MM.1S (cell line): Measurements from ENCODE around the gene KRTAP20-2.

ENCODE experiments used
- DNase-seq: peaks from one replicate; pipeline ENCODE4 v3.0.0-alpha.2; 2015
- H2AFZ ChIP-seq: fragments of 300-600 bp; sonication (generic); 2 replicates; pipeline ENCODE4 v1.6.0; 2016; ENCODE audit warnings: antibody characterized with exemption, low read length
- H3F3A ChIP-seq: fragments of 300-600 bp; sonication (generic); 2 replicates; pipeline ENCODE4 v1.6.1; 2016; ENCODE audit warnings: mild to moderate bottlenecking, antibody characterized with exemption, low read length, moderate library complexity, mixed read lengths; ENCODE audit not compliant: insufficient read depth
- H3K27ac ChIP-seq: fragments of 300-600 bp; sonication (generic); 2 replicates; pipeline ENCODE4 v1.5.1; 2016; ENCODE audit warnings: mild to moderate bottlenecking, low read length
- H3K27me3 ChIP-seq: fragments of 300-600 bp; sonication (generic); replicated peaks from 2 replicates; pipeline ENCODE4 v1.6.0; 2016; ENCODE audit warnings: low read length; ENCODE audit not compliant: insufficient read depth
- H3K36me3 ChIP-seq: fragments of 300-600 bp; sonication (generic); replicated peaks from 2 replicates; pipeline ENCODE4 v1.6.1; 2016; ENCODE audit warnings: mild to moderate bottlenecking, low read length, mixed read lengths; ENCODE audit not compliant: insufficient read depth
- H3K4me1 ChIP-seq: fragments of 300-600 bp; sonication (generic); 2 replicates; pipeline ENCODE4 v1.6.1; 2016; ENCODE audit warnings: low read length, mixed read lengths
- H3K4me2 ChIP-seq: fragments of 300-600 bp; sonication (generic); 2 replicates; pipeline ENCODE4 v1.6.0; 2016; ENCODE audit warnings: low read depth, low read length
- H3K4me3 ChIP-seq: fragments of 300-600 bp; sonication (generic); 2 replicates; pipeline ENCODE4 v1.5.1; 2016; ENCODE audit warnings: low read length, mixed read lengths
- H3K79me2 ChIP-seq: fragments of 300-600 bp; sonication (generic); 2 replicates; pipeline ENCODE4 v1.6.1; 2016; ENCODE audit warnings: mixed run types, low read length, mixed read lengths
- H3K9ac ChIP-seq: fragments of 300-600 bp; sonication (generic); 2 replicates; pipeline ENCODE4 v1.6.1; 2016; ENCODE audit warnings: low read length, mixed read lengths
- H3K9me2 ChIP-seq: fragments of 300-600 bp; sonication (generic); replicated peaks from 2 replicates; pipeline ENCODE4 v1.6.1; 2016; ENCODE audit warnings: mild to moderate bottlenecking, low read length, mixed read lengths; ENCODE audit not compliant: insufficient read depth
- H3K9me3 ChIP-seq: fragments of 300-600 bp; sonication (generic); replicated peaks from 2 replicates; pipeline ENCODE4 v1.6.1; 2016; ENCODE audit warnings: mild to moderate bottlenecking, low read length, mixed read lengths; ENCODE audit not compliant: insufficient read depth
- H4K20me1 ChIP-seq: fragments of 300-600 bp; sonication (generic); 2 replicates; pipeline ENCODE4 v1.6.1; 2016; ENCODE audit warnings: mild to moderate bottlenecking, low read length, moderate library complexity, mixed read lengths; ENCODE audit not compliant: insufficient read depth
- EZH2 ChIP-seq: fragments of 300-600 bp; sonication (generic); optimal IDR thresholded peaks from 2 replicates; pipeline ENCODE3; 2017; ENCODE audit warnings: low read depth, mild to moderate bottlenecking, antibody characterized with exemption, low read length, mixed read lengths
- EZH2phosphoT487 ChIP-seq: fragments of 300-600 bp; sonication (generic); IDR thresholded peaks from 2 replicates; pipeline ENCODE4 v1.6.1; 2018; ENCODE audit warnings: antibody characterized with exemption, low read length
- TF ChIP-seq, protein P1 (sequence below): fragments of 300-600 bp; sonication (generic); IDR thresholded peaks from 2 replicates; pipeline ENCODE4 v1.5.1; 2016; ENCODE audit warnings: antibody characterized with exemption, low read length, mixed read lengths

Gene KRTAP20-2

DNA sequence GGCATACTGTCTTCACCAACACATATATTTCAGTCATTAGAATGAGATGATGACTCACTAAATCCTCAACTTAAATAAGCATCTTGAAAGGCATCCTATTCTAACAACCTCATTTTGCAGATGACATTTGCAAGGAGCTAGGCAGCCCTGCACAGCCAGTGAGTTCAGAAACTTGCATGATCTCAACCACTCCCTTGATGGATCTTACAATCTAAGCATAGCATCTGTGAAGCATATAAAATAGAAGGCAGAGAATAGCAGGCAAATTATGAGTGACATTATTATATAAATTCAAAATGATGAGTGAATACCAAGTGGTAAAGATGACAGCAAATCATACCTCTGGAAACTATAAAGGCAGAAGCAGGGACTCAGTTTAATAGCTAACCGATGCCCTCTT is 39.3 kb downstream of the KRTAP20-2 start:
- Histone ChIP-seq H3K27ac (no peak overlapping the region), H3F3A (no peaks in the 10 kb centered on the region), H3K79me2 (no peaks in the 10 kb centered on the region), H4K20me1 (no peaks in the 10 kb centered on the region), H3K27me3 (no peaks in the 10 kb centered on the region), H3K4me1 (no peaks in the 10 kb centered on the region), H3K9me3 (no peaks in the 10 kb centered on the region), H3K4me2 (no peak overlapping the region), H3K9me2 (no peaks in the 10 kb centered on the region), H2AFZ (no peak overlapping the region), H3K9ac (no peak overlapping the region), H3K36me3 (no peaks in the 10 kb centered on the region), H3K4me3 (no peak overlapping the region)
- DNase-seq: no peak
- TF ChIP-seq EZH2phosphoT487 (no peak), EZH2 (no peak)
- TF ChIP-seq, protein P1, sequence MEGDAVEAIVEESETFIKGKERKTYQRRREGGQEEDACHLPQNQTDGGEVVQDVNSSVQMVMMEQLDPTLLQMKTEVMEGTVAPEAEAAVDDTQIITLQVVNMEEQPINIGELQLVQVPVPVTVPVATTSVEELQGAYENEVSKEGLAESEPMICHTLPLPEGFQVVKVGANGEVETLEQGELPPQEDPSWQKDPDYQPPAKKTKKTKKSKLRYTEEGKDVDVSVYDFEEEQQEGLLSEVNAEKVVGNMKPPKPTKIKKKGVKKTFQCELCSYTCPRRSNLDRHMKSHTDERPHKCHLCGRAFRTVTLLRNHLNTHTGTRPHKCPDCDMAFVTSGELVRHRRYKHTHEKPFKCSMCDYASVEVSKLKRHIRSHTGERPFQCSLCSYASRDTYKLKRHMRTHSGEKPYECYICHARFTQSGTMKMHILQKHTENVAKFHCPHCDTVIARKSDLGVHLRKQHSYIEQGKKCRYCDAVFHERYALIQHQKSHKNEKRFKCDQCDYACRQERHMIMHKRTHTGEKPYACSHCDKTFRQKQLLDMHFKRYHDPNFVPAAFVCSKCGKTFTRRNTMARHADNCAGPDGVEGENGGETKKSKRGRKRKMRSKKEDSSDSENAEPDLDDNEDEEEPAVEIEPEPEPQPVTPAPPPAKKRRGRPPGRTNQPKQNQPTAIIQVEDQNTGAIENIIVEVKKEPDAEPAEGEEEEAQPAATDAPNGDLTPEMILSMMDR: no peak

DNA sequence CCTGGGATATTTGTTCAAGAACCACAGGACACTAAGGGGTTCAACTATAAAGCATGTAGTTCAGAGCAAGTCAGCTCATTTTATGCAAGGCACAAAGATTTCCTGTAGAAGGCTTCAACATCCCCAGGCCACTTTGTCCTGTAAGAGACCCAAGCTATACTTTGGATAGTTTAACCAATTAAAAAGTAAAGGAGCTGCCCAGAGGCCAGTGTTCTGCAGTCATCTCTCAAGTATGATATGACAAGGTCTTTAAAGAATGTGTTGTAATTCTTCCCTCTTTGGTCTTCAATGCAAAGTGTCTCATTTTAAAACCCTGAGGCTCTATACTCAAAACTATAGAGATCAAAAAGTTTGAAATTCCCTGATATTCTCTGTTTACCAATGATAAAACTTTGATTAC is 41.7 kb downstream of the KRTAP20-2 start:
- Histone ChIP-seq H3K27me3 (no peaks in the 10 kb centered on the region), H3F3A (no peaks in the 10 kb centered on the region), H4K20me1 (no peaks in the 10 kb centered on the region), H3K4me2 (no peak overlapping the region), H3K36me3 (no peaks in the 10 kb centered on the region), H3K4me3 (no peak overlapping the region), H3K9ac (no peak overlapping the region), H3K79me2 (no peaks in the 10 kb centered on the region), H2AFZ (no peak overlapping the region), H3K4me1 (no peaks in the 10 kb centered on the region), H3K27ac (no peak overlapping the region), H3K9me3 (no peaks in the 10 kb centered on the region), H3K9me2 (no peaks in the 10 kb centered on the region)
- TF ChIP-seq EZH2: no peak
- no peak for TF ChIP-seq EZH2phosphoT487
- TF ChIP-seq, protein P1: no peak
- DNase-seq: no peak

DNA sequence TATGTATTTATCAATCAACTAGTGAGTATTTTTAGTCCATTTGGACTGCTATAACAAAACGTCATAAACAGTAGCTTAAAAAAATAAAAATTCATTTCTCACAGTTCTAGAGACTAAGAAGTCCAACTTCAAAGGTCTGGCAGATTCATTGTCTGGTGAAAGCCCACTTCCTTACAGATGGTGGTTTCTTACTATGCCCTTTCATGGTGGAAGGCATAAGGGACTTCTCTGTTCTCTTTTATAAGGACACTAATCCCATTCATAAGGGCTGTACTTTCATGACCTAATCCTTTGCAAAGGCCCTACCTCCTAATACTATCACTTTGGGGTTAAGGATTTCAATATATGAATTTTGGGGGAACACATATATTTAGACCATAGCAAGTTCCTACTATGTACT is 45.6 kb downstream of the KRTAP20-2 start:
- TF ChIP-seq, protein P1: no peak
- no peak for TF ChIP-seq EZH2
- no peak for TF ChIP-seq EZH2phosphoT487
- no peaks in the 10 kb centered on the region for H3K79me2 ChIP-seq
- no peaks in the 10 kb centered on the region for H3K9me2 ChIP-seq
- no peak for DNase-seq
- no peak overlapping the region for H3K9ac ChIP-seq
- no peaks in the 10 kb centered on the region for H3F3A ChIP-seq
- H2AFZ ChIP-seq: no peak overlapping the region
- H3K27me3 ChIP-seq: no peaks in the 10 kb centered on the region
- no peak overlapping the region for H3K27ac ChIP-seq
- no peaks in the 10 kb centered on the region for H4K20me1 ChIP-seq
- no peak overlapping the region for H3K4me3 ChIP-seq
- no peaks in the 10 kb centered on the region for H3K4me1 ChIP-seq
- no peaks in the 10 kb centered on the region for H3K36me3 ChIP-seq
- no peak overlapping the region for H3K4me2 ChIP-seq
- no peaks in the 10 kb centered on the region for H3K9me3 ChIP-seq
